Measurements from ENCODE around the gene RTEL1.

- TF ChIP-seq POLR2A (IDR thresholded peaks at IDR 0.05): no peak
- no peak for TF ChIP-seq POLR2AphosphoS5 (IDR thresholded peaks at IDR 0.05)
- TF ChIP-seq, protein P1, sequence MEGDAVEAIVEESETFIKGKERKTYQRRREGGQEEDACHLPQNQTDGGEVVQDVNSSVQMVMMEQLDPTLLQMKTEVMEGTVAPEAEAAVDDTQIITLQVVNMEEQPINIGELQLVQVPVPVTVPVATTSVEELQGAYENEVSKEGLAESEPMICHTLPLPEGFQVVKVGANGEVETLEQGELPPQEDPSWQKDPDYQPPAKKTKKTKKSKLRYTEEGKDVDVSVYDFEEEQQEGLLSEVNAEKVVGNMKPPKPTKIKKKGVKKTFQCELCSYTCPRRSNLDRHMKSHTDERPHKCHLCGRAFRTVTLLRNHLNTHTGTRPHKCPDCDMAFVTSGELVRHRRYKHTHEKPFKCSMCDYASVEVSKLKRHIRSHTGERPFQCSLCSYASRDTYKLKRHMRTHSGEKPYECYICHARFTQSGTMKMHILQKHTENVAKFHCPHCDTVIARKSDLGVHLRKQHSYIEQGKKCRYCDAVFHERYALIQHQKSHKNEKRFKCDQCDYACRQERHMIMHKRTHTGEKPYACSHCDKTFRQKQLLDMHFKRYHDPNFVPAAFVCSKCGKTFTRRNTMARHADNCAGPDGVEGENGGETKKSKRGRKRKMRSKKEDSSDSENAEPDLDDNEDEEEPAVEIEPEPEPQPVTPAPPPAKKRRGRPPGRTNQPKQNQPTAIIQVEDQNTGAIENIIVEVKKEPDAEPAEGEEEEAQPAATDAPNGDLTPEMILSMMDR (IDR thresholded peaks at IDR 0.05 in 8 of 11, conservative IDR thresholded peaks at IDR 0.05 in 3 of 11): no peak
These were observed 714 bp upstream of the RTEL1 start for GRCh38 chr20:63657260-63657936.
